Fibroblast of the aortic adventitia (primary cell): ENCODE measurements around the gene ZNF417. TPM values are rescaled to one million over a fixed set of nuclear protein-coding genes. Genes with fewer than 3 reads are reported as not detected.
A peak's percentile ranks its signal among the peaks of the same experiment; 100 is the strongest.
"Not testable (repeated sequence)": the region's sequence is repeated elsewhere in the genome, so short reads cannot be mapped to it uniquely, and the experiment has no call there.

Source experiments
- DNase-seq: peaks from one replicate; pipeline ENCODE4 v3.0.0-alpha.2; 2010; ENCODE audit warnings: low read depth
- H3K4me3 ChIP-seq: 2 replicates; pipeline ENCODE4 v1.5.1; 2011; ENCODE audit warnings: low read depth, mild to moderate bottlenecking, control low read depth, low read length, moderate library complexity
- total RNA-seq: library from RNA; depleted of rRNA; stranded (reverse); fragments of >200 nt; gene quantifications from 2 replicates; pipeline ENCODE4 v1.2.3, GENCODE V29; 2012; ENCODE audit warnings: low replicate concordance
- TF ChIP-seq, protein P1 (sequence below): IDR thresholded peaks from 2 replicates; pipeline ENCODE4 v1.5.1; 2011; ENCODE audit warnings: mild to moderate bottlenecking, low read length, control low read depth, inconsistent platforms; ENCODE audit not compliant: insufficient read depth

ZNF417 gene
- total RNA-seq, 1 donor: 15.8 TPM

DNA sequence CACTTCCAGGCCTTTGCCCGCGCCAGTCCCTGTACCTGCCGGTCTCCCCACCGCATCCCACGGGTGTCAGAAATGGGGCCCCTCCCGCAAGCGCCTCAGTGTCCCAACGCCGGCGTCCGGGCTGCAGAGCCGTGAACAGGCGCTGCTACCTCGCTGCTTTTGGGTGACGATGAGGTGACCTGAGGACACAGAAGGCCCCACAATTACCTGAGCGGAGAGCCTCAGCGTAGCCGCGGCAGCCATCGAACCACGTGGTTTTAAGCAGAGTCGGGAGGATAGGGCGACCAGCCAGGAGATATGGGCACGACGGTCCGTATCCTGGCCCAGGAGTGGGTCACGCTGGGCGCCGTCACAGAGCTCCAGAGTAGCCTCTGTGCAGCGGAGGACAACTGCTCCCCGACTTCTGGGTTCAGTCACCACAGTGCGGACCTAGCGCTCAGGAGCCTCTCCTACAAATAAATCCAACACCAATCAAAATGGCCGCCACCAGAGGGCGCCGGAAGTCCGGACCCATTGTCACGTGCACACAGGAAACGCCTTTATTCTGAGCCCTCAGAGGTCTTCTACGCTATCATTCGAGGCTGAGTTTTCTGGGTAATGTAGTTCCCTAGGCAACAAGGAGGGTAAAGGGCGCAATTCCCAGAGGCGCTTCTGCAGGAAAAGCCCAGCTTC, 27.7 kb downstream of the ZNF417 start, which contains the start of gene ZNF814:
Gene ZNF814, minus strand, starts transcription at position 478 of the 672 bp plus-strand sequence. Its CDS starts 235 bp downstream, at position 243.
- TF ChIP-seq, protein P1, sequence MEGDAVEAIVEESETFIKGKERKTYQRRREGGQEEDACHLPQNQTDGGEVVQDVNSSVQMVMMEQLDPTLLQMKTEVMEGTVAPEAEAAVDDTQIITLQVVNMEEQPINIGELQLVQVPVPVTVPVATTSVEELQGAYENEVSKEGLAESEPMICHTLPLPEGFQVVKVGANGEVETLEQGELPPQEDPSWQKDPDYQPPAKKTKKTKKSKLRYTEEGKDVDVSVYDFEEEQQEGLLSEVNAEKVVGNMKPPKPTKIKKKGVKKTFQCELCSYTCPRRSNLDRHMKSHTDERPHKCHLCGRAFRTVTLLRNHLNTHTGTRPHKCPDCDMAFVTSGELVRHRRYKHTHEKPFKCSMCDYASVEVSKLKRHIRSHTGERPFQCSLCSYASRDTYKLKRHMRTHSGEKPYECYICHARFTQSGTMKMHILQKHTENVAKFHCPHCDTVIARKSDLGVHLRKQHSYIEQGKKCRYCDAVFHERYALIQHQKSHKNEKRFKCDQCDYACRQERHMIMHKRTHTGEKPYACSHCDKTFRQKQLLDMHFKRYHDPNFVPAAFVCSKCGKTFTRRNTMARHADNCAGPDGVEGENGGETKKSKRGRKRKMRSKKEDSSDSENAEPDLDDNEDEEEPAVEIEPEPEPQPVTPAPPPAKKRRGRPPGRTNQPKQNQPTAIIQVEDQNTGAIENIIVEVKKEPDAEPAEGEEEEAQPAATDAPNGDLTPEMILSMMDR: peak; percentile 19

GRCh38 chr19:57888107-57888559, 28.3 kb downstream of the ZNF417 start:
- no peak for DNase-seq
- peak overlapping the region; percentile 91 for H3K4me3 ChIP-seq
- TF ChIP-seq, protein P1: no peak

More for the DNA sequence above, 27.7 kb downstream of the ZNF417 start, which contains the start of gene ZNF814:
- DNase-seq: peak; percentile 84
- peak within 1 kb of the TSS; percentile 91 for H3K4me3 ChIP-seq

GRCh38 chr19:57887195-57887941, 29.0 kb downstream of the ZNF417 start:
- H3K4me3 ChIP-seq: peak overlapping the region; percentile 26
- TF ChIP-seq, protein P1: no peak
- peak; percentile 31 for DNase-seq

- H3K4me3 ChIP-seq: no peak overlapping the region
- no peak for DNase-seq
- TF ChIP-seq, protein P1: no peak
Observed at GRCh38 chr19:57886046-57886445, 30.3 kb downstream of the ZNF417 start.

DNA sequence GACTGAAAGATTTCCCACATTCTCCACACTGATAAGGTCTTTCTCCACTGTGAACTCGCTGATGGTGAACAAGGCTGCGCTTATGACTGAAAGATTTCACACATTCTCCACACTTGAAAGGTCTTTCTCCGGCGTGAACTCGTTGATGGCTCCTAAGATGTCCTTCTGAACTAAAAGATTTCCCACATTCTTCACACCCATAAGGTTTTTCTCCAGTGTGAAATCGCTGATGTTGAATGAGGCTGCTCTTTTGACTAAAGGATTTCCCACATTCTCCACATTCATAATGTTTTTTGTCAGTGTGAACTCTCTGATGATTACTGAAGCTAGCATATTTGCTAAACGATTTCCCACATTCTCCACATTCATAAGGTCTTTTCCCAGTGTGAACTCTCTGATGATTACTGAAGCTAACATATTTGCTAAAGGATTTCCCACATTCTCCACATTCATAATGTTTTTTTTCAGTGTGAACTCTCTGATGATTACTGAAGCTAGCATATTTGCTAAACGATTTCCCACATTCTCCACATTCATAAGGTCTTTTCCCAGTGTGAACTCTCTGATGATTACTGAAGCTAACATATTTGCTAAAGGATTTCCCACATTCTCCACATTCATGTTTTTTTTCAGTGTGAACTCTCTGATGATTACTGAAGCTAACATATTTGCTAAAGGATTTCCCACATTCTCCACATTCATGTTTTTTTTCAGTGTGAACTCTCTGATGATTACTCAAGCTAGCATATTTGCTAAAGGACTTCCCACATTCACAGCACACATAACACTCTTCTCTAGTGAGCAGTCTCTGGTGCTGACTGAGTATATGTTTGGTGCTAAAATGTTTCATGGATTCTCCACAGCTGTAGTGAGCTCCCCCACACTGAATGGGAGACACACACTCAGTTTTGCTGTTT, 42.3 kb downstream of the ZNF417 start:
- not testable (repeated sequence) for DNase-seq, H3K4me3 ChIP-seq

DNA sequence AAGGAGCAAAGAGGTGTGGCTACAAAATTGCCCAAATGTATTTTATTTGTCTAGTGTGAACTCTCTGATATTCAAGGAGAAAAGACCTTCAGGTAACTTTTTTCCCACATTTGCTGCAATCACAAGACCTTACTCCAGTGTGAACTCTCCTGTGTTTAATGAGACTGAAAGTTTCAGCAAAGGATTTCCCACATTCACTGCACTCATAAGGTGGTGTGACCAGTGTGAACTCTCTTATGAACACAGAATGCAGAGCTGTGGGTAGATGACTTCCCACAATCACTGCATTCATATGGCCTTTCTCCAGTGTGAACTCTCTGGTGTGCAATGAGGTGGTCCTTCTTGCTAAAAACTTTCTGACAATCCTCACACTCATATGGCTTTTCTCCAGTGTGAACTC, 43.9 kb downstream of the ZNF417 start:
- no peak overlapping the region for H3K4me3 ChIP-seq
- TF ChIP-seq, protein P1: no peak
- DNase-seq: no peak
